Hippocampal formation (tissue), 2 donors: ENCODE data around the gene PCCA.
"Not testable (repeated sequence)": the region's sequence is repeated elsewhere in the genome, so short reads cannot be mapped to it uniquely, and the experiment has no call there.

Experiments used
- DNase-seq, 2 donors: peaks; one replicate each; lab custom pipeline; 2025; lab: John Stamatoyannopoulos, UW

PCCA gene

GRCh38 chr13:100097821-100098220, 8.9 kb downstream of the PCCA start:
- DNase-seq = no peak

- no peak for DNase-seq
These were observed 9.7 kb downstream of the PCCA start for GRCh38 chr13:100098445-100099116.

- not testable (repeated sequence) for DNase-seq
These were observed 10.2 kb downstream of the PCCA start for GRCh38 chr13:100099117-100099445.

GRCh38 chr13:100100115-100100879, 11.4 kb downstream of the PCCA start:
- peak in 1 of 2 donors; percentile 24 for DNase-seq

- no peak for DNase-seq
These were observed 13.1 kb downstream of the PCCA start for GRCh38 chr13:100102042-100102441.

GRCh38 chr13:100106005-100106404, 17.1 kb downstream of the PCCA start:
- no peak for DNase-seq

- no peak for DNase-seq
These were observed 17.8 kb downstream of the PCCA start for GRCh38 chr13:100106705-100107104.

- no peak for DNase-seq
These were observed 20.1 kb downstream of the PCCA start for GRCh38 chr13:100108913-100109507.

GRCh38 chr13:100110269-100110668, 21.4 kb downstream of the PCCA start:
- DNase-seq = no peak

- no peak for DNase-seq
These were observed 23.4 kb downstream of the PCCA start for GRCh38 chr13:100112186-100112838.

- no peak for DNase-seq
These were observed 26.9 kb downstream of the PCCA start for GRCh38 chr13:100115693-100116254.

GRCh38 chr13:100124265-100124664, 35.4 kb downstream of the PCCA start:
- no peak for DNase-seq

- no peak for DNase-seq
These were observed 37.1 kb downstream of the PCCA start for GRCh38 chr13:100125946-100126345.

- no peak for DNase-seq
These were observed 39.5 kb downstream of the PCCA start for GRCh38 chr13:100128373-100128772.

- DNase-seq = no peak
These were observed 39.9 kb downstream of the PCCA start for GRCh38 chr13:100128838-100129237.

GRCh38 chr13:100129605-100130004, 40.7 kb downstream of the PCCA start:
- peak in 1 of 2 donors; percentile 2 for DNase-seq

- DNase-seq = peak; percentile 12 to 16
These were observed 41.2 kb downstream of the PCCA start for GRCh38 chr13:100130092-100130491.

GRCh38 chr13:100130930-100131511, 42.1 kb downstream of the PCCA start:
- DNase-seq = no peak

- DNase-seq = no peak
These were observed 43.1 kb downstream of the PCCA start for GRCh38 chr13:100131863-100132574.

- DNase-seq = no peak
These were observed 50.1 kb downstream of the PCCA start for GRCh38 chr13:100138859-100139491.

GRCh38 chr13:100139817-100140216, 50.9 kb downstream of the PCCA start:
- DNase-seq = no peak
